GM19452 (cell line): ENCODE results near the gene PLOD1.
"Not testable (repeated sequence)": the region's sequence is repeated elsewhere in the genome, so short reads cannot be mapped to it uniquely, and the experiment has no call there.

Source experiments
- ATAC-seq: cut with Tn5 transposase; IDR thresholded peaks from one replicate; pipeline ENCODE4 v1.9.1; 2021; ENCODE audit not compliant: unreplicated experiment

The PLOD1 gene

GRCh38 chr1:12003762-12004161, 69.2 kb downstream of the PLOD1 start:
- ATAC-seq: no peak

GRCh38 chr1:12005488-12006166, 71.1 kb downstream of the PLOD1 start:
- no peak for ATAC-seq

- ATAC-seq: no peak
Measured at GRCh38 chr1:12006167-12006921, 71.8 kb downstream of the PLOD1 start.

GRCh38 chr1:12007204-12007603, 72.7 kb downstream of the PLOD1 start:
- ATAC-seq: no peak

GRCh38 chr1:12008355-12008754, 73.8 kb downstream of the PLOD1 start:
- ATAC-seq: not testable (repeated sequence)

GRCh38 chr1:12009318-12009947, 74.9 kb downstream of the PLOD1 start:
- ATAC-seq: no peak

GRCh38 chr1:12010746-12011570, 76.4 kb downstream of the PLOD1 start:
- ATAC-seq: no peak

DNA sequence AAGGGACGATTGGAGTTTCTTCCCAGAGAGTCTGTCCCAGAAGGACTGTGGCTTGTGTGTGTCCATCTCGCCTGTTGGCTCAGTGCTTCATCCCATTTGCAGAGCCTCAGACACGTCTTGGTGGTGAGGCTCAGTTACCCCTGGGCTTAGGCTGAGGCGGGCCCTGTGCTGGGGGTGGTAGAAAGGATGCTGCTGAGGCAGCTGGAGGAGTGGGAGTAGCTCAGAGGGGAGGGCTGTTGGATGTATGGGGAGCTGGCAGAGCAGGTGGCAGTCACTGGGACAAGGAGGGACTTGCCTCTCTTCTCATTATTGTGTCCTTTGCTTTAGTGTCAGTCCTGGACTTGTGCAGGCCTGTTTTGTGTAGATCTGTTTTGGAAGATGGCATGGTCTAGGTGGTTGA, 77.5 kb downstream of the PLOD1 start:
- no peak for ATAC-seq

- ATAC-seq: no peak
Measured at GRCh38 chr1:12012560-12013316, 78.2 kb downstream of the PLOD1 start.

DNA sequence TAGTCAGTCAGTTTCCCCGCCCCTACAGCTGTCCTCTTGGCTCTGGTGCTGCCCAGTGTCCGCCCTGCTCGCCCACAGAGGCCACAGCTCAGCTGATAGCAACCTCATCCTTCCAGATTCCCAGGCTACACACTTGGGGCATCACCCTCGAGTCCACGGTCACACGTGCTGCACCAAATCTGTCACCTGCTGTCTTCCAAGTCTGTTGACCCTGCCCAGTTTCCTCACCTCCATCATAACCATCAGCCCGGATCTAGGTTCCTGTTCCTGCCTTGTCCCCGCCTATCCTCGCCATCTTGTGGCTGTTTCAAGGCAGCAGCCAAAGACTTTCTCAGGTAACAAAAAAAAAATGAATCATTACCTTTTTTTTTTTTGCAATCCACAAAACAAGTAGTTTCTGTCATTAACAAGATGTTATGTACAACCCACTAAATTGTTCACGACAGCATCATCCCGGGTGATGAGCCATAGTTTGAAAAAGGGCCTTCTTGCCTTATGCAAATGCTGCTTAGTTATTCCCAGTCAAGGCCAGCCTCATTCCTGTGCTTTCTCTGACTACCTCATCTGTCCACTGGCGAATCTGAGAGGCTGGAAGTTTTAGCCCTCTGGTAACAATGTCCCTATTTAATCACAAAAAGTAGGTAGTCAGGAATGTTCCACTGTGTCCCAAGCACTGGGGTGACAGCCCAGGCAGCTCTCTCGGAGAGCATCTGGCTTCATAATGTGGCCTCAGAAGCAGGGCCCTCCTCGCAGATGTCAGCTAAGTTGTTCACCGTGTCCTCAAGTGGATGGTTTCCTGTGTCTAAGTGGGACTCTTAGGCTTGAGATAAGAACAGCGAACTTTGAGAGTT, 79.8 kb downstream of the PLOD1 start:
- ATAC-seq: no peak

DNA sequence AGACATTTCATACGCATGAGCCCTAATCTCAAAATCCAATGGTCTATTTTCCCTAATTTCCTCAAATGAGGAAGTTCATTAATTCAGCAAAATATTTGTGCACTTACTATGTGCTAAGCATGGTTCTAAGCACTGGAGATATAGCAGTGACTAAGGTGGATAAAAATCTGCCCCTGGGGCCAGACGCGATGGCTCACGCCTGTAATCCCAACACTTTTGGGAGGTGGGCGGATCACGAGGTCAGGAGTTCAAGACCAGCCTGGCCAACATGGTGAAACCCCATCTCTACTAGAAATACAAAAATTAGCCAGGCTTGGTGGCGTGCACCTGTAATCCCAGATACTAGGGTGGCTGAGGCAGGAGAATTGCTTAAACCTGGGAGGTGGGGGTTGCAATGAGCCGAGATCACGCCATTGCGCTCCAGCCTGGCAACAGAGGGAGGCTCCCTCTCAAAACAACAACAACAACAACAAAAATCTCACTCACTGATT, 80.5 kb downstream of the PLOD1 start:
- ATAC-seq: no peak

DNA sequence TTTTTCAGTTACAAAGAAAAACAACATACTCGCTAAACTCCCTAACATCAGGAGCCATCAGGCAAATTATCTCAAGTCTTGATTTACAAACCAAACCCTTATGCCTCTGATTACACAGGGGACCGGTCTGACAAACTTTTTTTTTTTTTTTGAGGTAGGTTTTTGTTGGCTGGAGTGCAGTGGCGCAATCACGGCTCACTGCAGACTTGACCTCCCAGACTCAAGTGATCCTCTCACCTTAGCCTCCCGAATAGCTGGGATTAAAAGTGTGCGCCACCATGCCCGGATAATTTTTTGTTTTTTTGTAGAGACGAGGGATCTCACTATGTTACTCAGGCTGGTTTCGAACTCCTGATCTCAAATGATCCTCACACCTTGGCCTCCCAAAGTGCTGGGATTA, 81.0 kb downstream of the PLOD1 start:
- ATAC-seq: no peak

- no peak for ATAC-seq
Measured at GRCh38 chr1:12016182-12016581, 81.7 kb downstream of the PLOD1 start.

DNA sequence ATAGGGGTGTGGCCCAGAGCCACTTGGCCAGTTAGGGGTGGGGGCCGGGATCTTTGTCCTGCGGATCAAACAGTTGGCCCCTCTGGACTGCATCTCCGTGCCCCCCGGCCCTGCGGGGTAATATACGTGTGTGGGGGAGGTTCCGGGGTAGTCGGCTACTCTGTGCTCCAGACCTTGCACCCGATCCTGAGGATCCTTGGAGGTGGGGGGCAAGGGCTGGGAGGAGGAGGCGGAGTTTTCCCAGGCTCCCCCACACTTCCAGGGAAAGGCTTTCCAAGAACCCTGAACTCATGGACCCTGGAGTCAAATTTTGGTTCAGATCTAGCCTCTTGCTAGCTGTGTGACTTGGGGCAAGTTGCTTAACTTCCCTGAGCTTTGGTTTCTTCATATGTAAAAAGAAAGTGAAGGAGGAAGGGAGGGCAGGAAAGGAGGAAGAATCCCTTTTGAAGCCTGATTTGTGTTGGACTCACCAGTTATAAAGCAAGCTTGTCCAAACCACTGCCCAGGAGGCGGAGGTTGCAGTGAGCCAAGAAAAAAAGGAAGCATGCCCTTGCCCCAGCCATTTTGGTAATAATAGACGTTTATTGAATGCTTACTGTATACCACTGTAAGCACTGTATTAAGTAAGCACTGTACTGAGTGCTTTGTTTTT, 85.5 kb downstream of the PLOD1 start:
- ATAC-seq: peak; percentile 4

DNA sequence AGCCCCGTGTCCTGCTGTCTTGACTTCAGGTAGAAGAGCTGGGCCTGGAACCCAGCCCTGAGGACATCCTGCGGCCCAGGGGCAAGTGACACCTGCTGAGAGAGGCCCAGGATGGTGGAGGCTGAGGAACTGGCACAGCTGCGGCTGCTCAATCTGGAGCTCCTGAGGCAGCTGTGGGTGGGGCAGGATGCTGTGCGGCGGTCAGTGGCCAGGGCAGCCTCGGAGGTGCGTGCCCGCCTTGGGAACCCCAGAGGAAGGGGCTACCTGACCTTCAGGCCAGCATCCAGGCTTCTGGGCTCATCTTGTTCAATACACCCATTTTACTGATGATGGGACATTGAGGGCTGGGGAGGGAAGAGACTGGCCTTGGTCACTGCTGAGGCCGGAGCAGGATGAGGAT, 87.1 kb downstream of the PLOD1 start:
- no peak for ATAC-seq

GRCh38 chr1:12022036-12022435, 87.5 kb downstream of the PLOD1 start:
- ATAC-seq: no peak
